ENCODE results near the gene AKAP8. TPM values are rescaled to one million over a fixed set of nuclear protein-coding genes. Genes with fewer than 3 reads are reported as not detected.

Gene AKAP8
- total RNA-seq, 6 experiments from 2014 or later: 22.8 to 31.2 (median 29.6) TPM

DNA sequence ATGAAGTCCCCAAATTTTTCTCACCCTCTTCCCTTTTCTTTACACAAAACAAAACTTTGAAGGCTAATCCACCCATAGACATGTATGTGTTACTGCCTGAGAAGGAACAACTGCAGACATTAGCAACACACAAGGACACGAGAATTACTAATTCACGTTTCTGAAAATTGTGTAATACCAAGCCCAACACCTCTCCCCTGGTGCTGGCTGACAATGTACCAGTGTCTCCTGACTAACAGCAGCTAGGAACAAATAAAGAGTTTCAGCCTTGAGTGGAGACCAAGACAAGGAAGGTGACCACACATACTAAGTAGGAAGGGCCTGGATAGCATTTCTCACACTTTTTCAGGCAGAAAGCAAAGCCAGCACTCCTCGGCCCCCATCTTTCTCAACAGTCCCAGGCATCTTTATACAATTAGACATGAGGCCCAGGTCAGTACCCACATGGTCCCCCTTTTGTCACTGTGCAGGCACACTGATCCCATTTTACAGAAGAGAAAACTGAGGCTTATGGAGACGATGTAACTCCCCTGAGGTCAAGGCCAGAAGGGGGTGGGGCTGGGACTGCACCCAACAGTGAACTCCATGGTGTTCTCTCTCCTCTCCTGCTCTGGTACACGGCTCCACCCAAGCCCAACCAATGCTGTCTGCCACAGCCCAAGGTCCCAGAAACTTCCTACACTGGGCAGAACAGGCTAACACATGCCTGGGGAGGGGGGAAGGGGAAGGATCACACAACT is 55.9 kb downstream of the AKAP8 start:
- Mint-ChIP-seq H3K27me3 (ENCODE audit: insufficient read depth) (peaks cover 1% of the 10 kb centered on the region; the same call in 1 of the 2 replicates), H3K4me3 (peak overlapping the region; percentile 22), H3K27ac (peak overlapping the region; percentile 69), H3K9me3 (no peaks in the 10 kb centered on the region), H3K36me3 (ENCODE audit: low read depth) (peaks cover 12% of the 10 kb centered on the region), H3K4me1 (ENCODE audit: low read depth) (peaks cover 91% of the 10 kb centered on the region)
- TF ChIP-seq, protein P1, sequence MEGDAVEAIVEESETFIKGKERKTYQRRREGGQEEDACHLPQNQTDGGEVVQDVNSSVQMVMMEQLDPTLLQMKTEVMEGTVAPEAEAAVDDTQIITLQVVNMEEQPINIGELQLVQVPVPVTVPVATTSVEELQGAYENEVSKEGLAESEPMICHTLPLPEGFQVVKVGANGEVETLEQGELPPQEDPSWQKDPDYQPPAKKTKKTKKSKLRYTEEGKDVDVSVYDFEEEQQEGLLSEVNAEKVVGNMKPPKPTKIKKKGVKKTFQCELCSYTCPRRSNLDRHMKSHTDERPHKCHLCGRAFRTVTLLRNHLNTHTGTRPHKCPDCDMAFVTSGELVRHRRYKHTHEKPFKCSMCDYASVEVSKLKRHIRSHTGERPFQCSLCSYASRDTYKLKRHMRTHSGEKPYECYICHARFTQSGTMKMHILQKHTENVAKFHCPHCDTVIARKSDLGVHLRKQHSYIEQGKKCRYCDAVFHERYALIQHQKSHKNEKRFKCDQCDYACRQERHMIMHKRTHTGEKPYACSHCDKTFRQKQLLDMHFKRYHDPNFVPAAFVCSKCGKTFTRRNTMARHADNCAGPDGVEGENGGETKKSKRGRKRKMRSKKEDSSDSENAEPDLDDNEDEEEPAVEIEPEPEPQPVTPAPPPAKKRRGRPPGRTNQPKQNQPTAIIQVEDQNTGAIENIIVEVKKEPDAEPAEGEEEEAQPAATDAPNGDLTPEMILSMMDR (IDR thresholded peaks at IDR 0.05): no peak
- DNase-seq: peak; percentile 48

DNA sequence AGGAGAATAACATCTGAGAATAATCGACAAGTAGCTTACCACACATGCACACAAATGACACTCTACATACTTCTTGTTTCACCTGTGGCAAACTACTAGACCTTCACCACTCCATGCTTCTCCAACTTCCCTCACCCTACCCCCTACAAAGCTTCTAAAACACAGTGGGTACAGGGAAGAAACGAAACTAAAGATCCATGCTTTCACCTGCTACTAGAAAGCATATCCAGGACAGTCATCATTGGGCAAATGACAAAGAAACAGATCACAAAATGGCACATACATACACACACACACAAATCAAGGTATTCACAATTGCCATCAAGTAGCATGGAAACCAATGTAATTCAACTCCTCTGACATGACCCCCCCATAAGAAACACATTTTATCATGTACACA is 57.8 kb downstream of the AKAP8 start:
- H3K27ac Mint-ChIP-seq: peak overlapping the region; percentile 82
- TF ChIP-seq, protein P1 (IDR thresholded peaks at IDR 0.05): no peak
- H3K9me3 Mint-ChIP-seq: no peaks in the 10 kb centered on the region
- peak overlapping the region; percentile 37 for H3K4me3 Mint-ChIP-seq
- H3K4me1 Mint-ChIP-seq (ENCODE audit: low read depth): peaks cover 91% of the 10 kb centered on the region
- H3K36me3 Mint-ChIP-seq (ENCODE audit: low read depth): peaks cover 15% of the 10 kb centered on the region
- DNase-seq: no peak
- peaks cover 1% of the 10 kb centered on the region; the same call in 1 of the 2 replicates for H3K27me3 Mint-ChIP-seq (ENCODE audit: insufficient read depth)

DNA sequence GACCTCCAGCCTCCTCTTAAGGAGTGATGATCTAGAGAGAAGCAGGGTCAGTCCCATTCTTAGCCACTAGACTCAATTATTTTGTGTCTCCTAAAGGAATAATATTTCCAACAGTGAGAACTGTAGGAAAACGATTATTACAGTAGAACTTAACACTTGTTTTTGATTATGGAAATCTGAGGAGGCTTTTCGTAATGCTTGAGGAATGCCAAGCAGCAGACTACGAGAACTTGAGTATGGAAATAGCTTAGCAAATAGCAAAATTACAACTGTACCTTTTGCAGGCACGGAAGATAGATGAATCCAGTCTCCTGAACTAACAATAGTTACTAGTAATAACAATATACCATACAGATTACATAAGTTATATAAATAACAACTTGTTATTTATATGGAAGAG is 59.5 kb downstream of the AKAP8 start:
- Mint-ChIP-seq H3K27me3 (ENCODE audit: insufficient read depth) (peaks cover 1% of the 10 kb centered on the region), H3K36me3 (ENCODE audit: low read depth) (peaks cover 16% of the 10 kb centered on the region), H3K4me3 (peak overlapping the region; percentile 57), H3K9me3 (no peaks in the 10 kb centered on the region), H3K4me1 (ENCODE audit: low read depth) (peaks cover 85% of the 10 kb centered on the region), H3K27ac (peak overlapping the region; percentile 82)
- DNase-seq: peak; percentile 64
- TF ChIP-seq, protein P1 (IDR thresholded peaks at IDR 0.05): no peak

DNA sequence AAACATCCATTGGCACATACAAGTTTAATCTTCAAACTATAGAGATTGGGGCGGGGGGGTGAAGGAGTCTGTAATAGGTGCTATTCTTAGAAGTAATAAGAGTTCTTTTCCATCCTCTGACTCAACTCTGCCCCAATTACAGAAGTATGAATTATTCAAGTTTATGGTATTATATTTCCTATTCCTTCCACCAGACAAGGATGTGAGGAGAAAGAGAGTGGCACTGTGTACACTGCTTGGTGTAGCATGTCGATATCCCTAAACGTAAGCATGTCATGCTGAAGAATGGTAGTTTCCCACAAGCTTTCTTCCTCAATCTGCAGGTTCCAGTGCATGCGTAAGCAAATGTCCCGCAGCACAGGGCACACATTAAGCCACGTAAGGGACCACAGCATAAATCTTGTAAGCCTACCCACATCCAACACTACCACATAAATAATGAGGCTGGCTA is 61.3 kb downstream of the AKAP8 start:
- Mint-ChIP-seq H3K4me1 (ENCODE audit: low read depth) (peaks cover 82% of the 10 kb centered on the region), H3K27me3 (ENCODE audit: insufficient read depth) (no peaks in the 10 kb centered on the region; the same call in 1 of the 2 replicates), H3K4me3 (peak overlapping the region; percentile 35), H3K9me3 (no peaks in the 10 kb centered on the region), H3K27ac (peak overlapping the region; percentile 75), H3K36me3 (ENCODE audit: low read depth) (peaks cover 21% of the 10 kb centered on the region)
- TF ChIP-seq, protein P1 (IDR thresholded peaks at IDR 0.05): no peak
- no peak for DNase-seq

GRCh38 chr19:15317392-15318071 is 62.1 kb downstream of the AKAP8 start:
- TF ChIP-seq, protein P1 (IDR thresholded peaks at IDR 0.05): no peak
- Mint-ChIP-seq H3K4me3 (peak overlapping the region; percentile 57), H3K4me1 (ENCODE audit: low read depth) (peaks cover 78% of the 10 kb centered on the region), H3K27me3 (ENCODE audit: insufficient read depth) (no peaks in the 10 kb centered on the region; the same call in 1 of the 2 replicates), H3K27ac (peak overlapping the region; percentile 75), H3K36me3 (ENCODE audit: low read depth) (peaks cover 18% of the 10 kb centered on the region), H3K9me3 (no peaks in the 10 kb centered on the region)
- no peak for DNase-seq

Data from HFFc6 (cell line).